ENCODE data around the gene DSCAM.

DNA sequence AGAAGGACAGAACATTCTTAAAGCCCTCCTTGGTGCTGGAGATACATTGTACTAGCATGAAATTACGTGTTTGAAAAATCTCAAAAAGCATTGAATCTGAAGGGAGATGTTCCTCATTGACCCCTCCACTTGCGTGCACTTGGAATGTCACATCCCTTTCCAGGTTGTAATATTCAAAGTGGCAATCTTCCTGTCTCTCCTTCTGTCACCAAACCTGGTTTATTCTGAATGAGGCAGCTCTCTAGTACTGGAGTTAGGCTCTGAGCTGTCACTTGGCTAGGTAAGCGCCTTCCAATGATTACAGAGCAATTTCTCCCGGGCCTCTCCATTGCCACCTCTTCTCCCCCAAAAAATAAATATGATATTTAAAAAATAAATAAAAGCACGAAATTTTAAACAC is 855 bp downstream of the DSCAM start:
- TF ChIP-seq, protein P1, sequence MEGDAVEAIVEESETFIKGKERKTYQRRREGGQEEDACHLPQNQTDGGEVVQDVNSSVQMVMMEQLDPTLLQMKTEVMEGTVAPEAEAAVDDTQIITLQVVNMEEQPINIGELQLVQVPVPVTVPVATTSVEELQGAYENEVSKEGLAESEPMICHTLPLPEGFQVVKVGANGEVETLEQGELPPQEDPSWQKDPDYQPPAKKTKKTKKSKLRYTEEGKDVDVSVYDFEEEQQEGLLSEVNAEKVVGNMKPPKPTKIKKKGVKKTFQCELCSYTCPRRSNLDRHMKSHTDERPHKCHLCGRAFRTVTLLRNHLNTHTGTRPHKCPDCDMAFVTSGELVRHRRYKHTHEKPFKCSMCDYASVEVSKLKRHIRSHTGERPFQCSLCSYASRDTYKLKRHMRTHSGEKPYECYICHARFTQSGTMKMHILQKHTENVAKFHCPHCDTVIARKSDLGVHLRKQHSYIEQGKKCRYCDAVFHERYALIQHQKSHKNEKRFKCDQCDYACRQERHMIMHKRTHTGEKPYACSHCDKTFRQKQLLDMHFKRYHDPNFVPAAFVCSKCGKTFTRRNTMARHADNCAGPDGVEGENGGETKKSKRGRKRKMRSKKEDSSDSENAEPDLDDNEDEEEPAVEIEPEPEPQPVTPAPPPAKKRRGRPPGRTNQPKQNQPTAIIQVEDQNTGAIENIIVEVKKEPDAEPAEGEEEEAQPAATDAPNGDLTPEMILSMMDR (IDR thresholded peaks at IDR 0.05): no peak
- TF ChIP-seq EZH2 (IDR thresholded peaks at IDR 0.05; ENCODE audit: borderline replicate concordance, insufficient read depth, low read depth, low read length, poor library complexity, severe bottlenecking): no peak
